HG02571 (cell line): ENCODE results near the gene ACTR5.

ENCODE experiments used
- ATAC-seq: cut with Tn5 transposase; IDR thresholded peaks from one replicate; pipeline ENCODE4 v1.9.1; 2021; ENCODE audit warnings: mild to moderate bottlenecking, moderate library complexity; ENCODE audit not compliant: unreplicated experiment

ACTR5 gene

DNA sequence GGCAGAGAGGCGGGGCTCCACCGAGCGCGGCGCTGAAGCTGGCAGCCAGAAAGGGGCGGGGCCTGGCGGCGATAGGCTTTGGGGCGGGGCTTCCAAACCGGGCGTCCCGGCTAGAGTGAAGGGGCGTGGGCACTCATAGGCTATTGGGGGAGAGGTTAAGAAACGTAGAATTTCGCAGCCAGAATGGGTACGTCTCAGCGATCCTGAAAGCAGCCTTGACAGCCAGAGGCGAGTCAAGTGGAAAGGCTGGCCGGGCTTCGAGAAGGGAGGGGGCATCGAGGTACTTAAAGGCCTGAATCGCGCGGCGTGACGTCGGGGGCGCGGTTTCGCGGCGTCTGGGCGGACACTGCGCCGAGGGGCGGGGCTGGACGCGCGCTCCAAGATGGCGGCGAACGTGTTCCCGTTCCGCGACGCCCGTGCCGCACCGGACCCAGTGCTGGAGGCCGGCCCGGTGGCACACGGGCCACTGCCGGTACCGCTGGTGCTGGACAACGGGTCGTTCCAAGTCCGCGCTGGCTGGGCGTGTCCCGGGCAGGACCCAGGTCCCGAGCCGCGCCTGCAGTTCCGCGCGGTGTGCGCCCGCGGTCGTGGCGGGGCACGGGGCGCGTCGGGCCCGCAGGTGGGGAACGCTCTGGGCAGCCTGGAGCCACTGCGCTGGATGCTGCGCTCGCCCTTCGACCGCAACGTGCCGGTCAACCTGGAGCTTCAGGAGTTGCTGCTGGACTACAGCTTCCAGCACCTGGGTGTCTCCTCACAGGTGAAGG lies at the start of gene ACTR5:
ACTR5 (plus strand) TSS at position 364 of the 764 bp plus-strand sequence; CDS start at position 383, 19 bp downstream.
- ATAC-seq, result peak; percentile 81

DNA sequence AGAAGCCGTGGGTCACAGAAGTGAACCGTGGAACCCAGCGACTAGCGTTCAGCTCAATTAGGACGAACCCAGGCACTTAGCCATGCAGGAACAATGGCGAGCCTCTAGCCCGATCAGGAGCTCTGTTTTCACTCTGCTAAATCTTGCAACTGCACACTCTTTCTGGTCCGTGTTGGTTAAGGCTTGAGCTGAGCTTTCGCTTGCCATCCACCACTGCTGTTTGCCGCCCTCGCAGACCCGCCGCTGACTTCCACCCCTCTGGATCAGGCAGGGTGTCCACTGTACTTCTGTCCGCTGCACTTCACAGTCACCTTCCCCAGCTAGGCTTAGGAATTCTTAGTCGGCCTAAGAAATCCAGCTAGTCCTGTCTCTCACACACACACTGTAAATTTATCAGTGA lies 49.7 kb upstream of the ACTR5 start:
- ATAC-seq, result no peak

DNA sequence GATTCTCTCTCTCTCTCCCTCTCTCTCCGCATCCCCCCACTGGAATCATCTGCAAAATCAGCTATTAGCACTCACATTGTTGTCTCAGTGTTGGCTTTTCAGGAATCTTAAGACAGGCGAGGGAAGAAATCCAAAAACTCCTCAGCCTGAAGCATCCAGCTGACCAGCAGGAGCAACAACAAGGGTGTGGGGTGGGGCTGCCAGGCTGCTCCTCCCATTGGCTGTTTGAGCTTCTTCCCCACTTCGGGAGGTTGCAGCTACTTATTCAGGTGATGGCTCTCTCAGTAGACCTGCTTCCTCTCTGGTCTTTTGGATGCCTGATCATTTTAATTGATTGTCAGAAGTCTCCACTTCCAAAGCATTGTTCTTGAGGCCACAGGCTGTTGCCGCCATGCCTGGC lies 48.1 kb upstream of the ACTR5 start:
- ATAC-seq, result no peak

DNA sequence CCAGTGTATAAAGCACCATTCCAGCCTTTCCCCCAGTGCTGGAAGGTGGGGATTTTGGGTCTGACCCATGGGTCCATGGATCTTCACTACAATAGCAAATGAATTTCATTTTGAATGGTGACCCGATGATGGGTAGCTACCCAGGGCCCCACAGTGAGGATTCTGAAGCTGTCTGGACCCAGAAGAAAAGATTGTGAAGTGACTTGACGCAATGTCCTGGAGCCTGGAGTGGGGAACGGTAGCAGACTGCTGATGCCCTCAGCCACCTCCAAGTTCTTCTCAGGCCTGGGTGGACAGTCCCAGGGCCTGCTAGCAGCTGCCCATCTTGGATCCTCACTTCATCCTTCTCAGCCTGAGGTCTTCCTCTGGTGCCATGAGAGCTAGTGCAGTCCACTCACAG lies 47.3 kb upstream of the ACTR5 start:
- ATAC-seq, result no peak

GRCh38 chr20:38703526-38703925 lies 44.7 kb upstream of the ACTR5 start:
- ATAC-seq, result no peak

DNA sequence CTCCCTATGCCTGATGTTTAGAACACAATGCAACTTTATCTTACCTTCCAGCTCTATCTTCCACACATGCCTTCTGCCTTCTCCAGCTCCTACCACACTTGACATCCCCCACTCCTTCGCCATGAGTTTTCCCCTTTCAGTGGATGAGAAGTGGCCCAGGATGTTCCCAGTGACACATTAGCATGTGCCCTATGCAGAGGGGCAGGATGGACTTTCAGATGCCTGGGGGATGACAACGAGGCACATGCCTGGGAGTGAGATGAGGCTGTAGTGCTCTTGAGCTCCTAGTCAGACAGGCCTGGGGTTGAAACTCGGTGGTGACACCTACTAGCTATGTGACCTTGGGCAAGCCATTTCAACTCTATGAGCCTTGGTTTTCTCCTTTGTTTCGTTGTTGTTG lies 44.1 kb upstream of the ACTR5 start:
- no peak for ATAC-seq

GRCh38 chr20:38706509-38706908 lies 41.8 kb upstream of the ACTR5 start:
- no peak for ATAC-seq

- no peak for ATAC-seq
These were observed 34.0 kb upstream of the ACTR5 start for GRCh38 chr20:38714308-38714707.

DNA sequence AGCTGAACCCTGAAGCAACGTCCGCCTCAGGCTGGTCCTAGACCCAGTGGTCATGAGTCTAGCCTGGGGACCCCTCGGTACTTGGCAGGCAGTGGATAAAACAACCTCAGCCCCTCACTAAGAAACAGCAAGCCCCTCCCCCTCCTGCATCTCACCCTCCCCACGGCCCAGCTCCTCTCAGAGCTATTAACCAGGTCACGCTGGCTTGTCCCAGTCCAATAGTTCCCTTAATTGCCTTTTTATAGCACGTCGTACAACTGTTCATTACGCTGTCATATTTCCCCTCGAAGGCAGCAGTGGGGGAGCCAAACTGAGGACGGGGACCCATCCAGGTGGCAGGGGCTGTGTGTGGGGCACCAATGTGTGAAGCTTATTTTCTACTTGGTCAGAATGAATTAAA lies 32.6 kb upstream of the ACTR5 start:
- no peak for ATAC-seq

- no peak for ATAC-seq
These were observed 25.6 kb upstream of the ACTR5 start for GRCh38 chr20:38722683-38723016.

DNA sequence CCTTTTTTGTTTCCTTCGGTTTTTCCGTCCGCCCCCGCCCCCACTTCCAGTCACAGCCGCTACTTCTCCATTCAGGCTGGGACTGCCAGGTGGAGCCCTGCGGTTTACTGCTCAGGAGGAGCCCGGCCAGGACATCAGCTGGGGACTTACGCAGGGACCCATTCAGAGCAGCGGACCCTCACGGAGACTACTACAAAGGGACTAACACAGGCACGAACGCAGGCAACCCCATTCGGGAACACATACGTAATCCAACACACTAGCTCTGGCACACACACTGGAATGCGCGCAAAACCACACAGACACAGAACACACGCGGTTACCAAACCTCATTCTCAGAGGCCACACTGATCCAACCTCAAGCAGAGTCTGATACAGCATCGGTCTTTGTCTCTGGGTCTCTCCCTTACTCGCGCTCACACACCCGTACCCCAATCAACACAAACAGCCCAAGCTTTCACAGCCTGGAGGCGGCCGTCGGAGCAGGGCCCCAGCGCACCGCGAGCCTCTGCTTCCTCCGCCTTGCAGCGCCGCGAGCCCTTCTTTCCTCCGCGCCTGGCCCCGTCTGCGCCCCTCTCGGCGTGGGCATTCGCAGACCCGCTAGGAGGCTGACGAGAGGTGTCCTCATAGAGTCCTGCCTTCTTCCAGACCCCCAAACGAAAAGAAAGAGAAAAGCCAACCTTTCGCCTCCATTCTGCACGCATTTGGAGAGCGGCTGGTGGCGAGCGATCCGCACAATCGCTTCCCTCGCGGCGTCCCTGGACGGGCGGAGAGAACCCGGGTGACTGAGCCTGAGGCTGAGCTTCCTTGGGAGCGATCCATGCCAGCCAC lies 25.0 kb upstream of the ACTR5 start:
- no peak for ATAC-seq

- ATAC-seq, result no peak
These were observed 24.2 kb upstream of the ACTR5 start, which contains the start of gene SLC32A1 for GRCh38 chr20:38723848-38724625. SLC32A1 (plus strand) TSS chr20:38724486; CDS start chr20:38724725, 239 bp downstream.

DNA sequence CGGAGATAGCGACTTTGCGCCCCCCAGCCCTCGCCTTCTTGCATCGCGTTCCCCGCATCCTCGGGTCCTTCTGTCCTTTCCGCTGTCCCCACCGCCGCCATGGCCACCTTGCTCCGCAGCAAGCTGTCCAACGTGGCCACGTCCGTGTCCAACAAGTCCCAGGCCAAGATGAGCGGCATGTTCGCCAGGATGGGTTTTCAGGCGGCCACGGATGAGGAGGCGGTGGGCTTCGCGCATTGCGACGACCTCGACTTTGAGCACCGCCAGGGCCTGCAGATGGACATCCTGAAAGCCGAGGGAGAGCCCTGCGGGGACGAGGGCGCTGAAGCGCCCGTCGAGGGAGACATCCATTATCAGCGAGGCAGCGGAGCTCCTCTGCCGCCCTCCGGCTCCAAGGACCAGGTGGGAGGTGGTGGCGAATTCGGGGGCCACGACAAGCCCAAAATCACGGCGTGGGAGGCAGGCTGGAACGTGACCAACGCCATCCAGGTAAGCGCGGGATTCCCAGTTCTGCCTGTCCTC lies 23.6 kb upstream of the ACTR5 start:
- ATAC-seq, result no peak

DNA sequence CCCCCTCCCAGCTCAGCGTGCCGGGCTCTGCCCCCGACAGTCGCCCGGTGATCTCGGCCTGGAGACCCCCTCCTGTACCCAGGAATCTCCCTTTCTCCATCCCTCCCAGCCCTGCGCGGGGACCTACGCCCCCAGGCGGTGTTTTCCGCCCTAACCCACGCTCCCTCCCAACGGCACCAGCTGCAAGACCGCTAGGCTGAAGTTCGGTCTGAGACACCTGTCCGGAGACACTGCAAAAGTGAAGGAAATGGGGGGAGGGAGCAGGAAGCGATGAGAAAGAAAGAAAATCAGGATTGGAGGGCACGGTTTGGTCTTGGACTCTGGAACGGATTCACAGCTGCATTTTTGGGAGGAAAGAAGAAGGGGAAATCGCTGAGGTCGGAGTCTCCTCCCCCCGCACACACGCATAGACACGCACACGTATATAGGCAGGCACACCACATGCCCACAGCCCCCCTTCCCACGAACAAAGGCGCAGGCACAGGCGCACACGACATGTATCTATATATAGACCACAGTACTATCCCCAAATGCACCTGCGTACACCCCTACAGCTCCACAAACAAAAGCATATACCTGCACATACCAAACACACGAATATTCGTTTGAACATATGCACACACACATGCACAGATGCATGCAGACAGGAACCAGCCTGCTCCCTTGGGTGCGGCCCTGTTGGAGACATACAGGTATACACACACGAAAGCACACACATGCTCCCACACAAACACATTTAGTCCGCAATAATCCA lies 22.9 kb upstream of the ACTR5 start:
- ATAC-seq, result no peak

- ATAC-seq, result no peak
These were observed 22.1 kb upstream of the ACTR5 start for GRCh38 chr20:38725931-38726803.

GRCh38 chr20:38726804-38727606 lies 21.3 kb upstream of the ACTR5 start:
- no peak for ATAC-seq

DNA sequence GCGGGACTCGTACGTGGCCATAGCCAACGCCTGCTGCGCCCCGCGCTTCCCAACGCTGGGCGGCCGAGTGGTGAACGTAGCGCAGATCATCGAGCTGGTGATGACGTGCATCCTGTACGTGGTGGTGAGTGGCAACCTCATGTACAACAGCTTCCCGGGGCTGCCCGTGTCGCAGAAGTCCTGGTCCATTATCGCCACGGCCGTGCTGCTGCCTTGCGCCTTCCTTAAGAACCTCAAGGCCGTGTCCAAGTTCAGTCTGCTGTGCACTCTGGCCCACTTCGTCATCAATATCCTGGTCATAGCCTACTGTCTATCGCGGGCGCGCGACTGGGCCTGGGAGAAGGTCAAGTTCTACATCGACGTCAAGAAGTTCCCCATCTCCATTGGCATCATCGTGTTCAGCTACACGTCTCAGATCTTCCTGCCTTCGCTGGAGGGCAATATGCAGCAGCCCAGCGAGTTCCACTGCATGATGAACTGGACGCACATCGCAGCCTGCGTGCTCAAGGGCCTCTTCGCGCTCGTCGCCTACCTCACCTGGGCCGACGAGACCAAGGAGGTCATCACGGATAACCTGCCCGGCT lies 20.6 kb upstream of the ACTR5 start:
- no peak for ATAC-seq

- ATAC-seq, result no peak
These were observed 20.0 kb upstream of the ACTR5 start for GRCh38 chr20:38728191-38728781.
